IMR-90 (cell line): ENCODE results near the gene BET1L. TPM values are rescaled to one million over a fixed set of nuclear protein-coding genes. Genes with fewer than 3 reads are reported as not detected.

Experiments
- ATAC-seq: fragments of 200-7000 bp; cut with Tn5 transposase; 2 replicates; pipeline ENCODE4 v1.9.1; 2020; ENCODE audit warnings: low read depth, mild to moderate bottlenecking, moderate library complexity
- BruUV-seq: library from RNA; stranded (reverse); fragments of 400-500 nt; replicated peaks from 2 replicates; lab custom pipeline; 2021; lab: Mats Ljungman, UMichigan
- CTCF ChIA-PET: fragments of 300-600 bp; formaldehyde crosslinking; extraction: SDS; loops from one replicate; lab custom pipeline; 2021; ENCODE audit warnings: antibody characterized with exemption; lab: Yijun Ruan, JAX
- POLR2A ChIA-PET: fragments of 300-600 bp; sonication (Branson Sonifier 250); formaldehyde crosslinking; loops from one replicate; lab custom pipeline; 2022; ENCODE audit warnings: antibody characterized with exemption; ENCODE audit not compliant: unreplicated experiment; lab: Charles Lee
- DNase-seq: peaks from one replicate; pipeline ENCODE4 v3.0.0; 2013
- H2AFZ ChIP-seq: replicated peaks from 2 replicates; pipeline ENCODE3; 2013; ENCODE audit warnings: low read length, mild to moderate bottlenecking; ENCODE audit not compliant: poor library complexity
- H2AK5ac ChIP-seq: 2 replicates; pipeline ENCODE4 v1.6.1; 2013; ENCODE audit warnings: low read depth, low read length, inconsistent platforms
- H2AK9ac ChIP-seq: replicated peaks from 2 replicates; pipeline ENCODE3; 2013; ENCODE audit warnings: mild to moderate bottlenecking, low read depth, low read length, moderate library complexity; ENCODE audit not compliant: poor library complexity
- H2BK120ac ChIP-seq: 2 replicates; pipeline ENCODE4 v1.6.1; 2013; ENCODE audit warnings: low read depth, low read length, inconsistent platforms
- H2BK15ac ChIP-seq: 3 replicates; pipeline ENCODE4 v1.6.1; 2013; ENCODE audit warnings: low read depth, low read length, inconsistent platforms
- H2BK20ac ChIP-seq: 2 replicates; pipeline ENCODE4 v1.6.1; 2013; ENCODE audit warnings: low read depth, mild to moderate bottlenecking, inconsistent platforms, low read length, moderate library complexity
- H2BK5ac ChIP-seq: 2 replicates; pipeline ENCODE4 v1.6.1; 2013; ENCODE audit warnings: mild to moderate bottlenecking, low read depth, low read length, inconsistent platforms; ENCODE audit not compliant: poor library complexity, severe bottlenecking
- H3K14ac ChIP-seq: replicated peaks from 2 replicates; pipeline ENCODE4 v1.6.1; 2013; ENCODE audit warnings: low read depth, low read length, inconsistent platforms
- H3K18ac ChIP-seq: 2 replicates; pipeline ENCODE4 v1.6.1; 2013; ENCODE audit warnings: low read depth, low read length, control low read depth
- H3K23ac ChIP-seq: 2 replicates; pipeline ENCODE4 v1.6.1; 2013; ENCODE audit warnings: low read depth, low read length, inconsistent platforms
- H3K27ac ChIP-seq: 2 replicates; pipeline ENCODE4 v1.5.1; 2013; ENCODE audit warnings: mild to moderate bottlenecking, control low read depth, low read length; ENCODE audit not compliant: insufficient read depth
- H3K27me3 ChIP-seq: 2 replicates; pipeline ENCODE4 v1.6.1; 2013; ENCODE audit warnings: low read length; ENCODE audit not compliant: control insufficient read depth, insufficient read depth
- H3K36me3 ChIP-seq: 2 replicates; pipeline ENCODE4 v1.6.1; 2013; ENCODE audit warnings: low read length, mixed read lengths; ENCODE audit not compliant: control insufficient read depth, insufficient read depth
- H3K4ac ChIP-seq: 2 replicates; pipeline ENCODE4 v1.6.1; 2013; ENCODE audit warnings: low read depth, low read length, inconsistent platforms
- H3K4me1 ChIP-seq: 2 replicates; pipeline ENCODE4 v1.6.1; 2013; ENCODE audit warnings: low read length, mixed read lengths; ENCODE audit not compliant: control insufficient read depth, insufficient read depth
- H3K4me2 ChIP-seq: 2 replicates; pipeline ENCODE4 v1.6.1; 2013; ENCODE audit warnings: low read depth, mild to moderate bottlenecking, control low read depth, low read length, moderate library complexity
- H3K4me3 ChIP-seq: 2 replicates; pipeline ENCODE4 v1.5.1; 2013; ENCODE audit warnings: low read depth, mild to moderate bottlenecking, control low read depth, low read length, moderate library complexity; ENCODE audit not compliant: insufficient read depth
- H3K56ac ChIP-seq: 2 replicates; pipeline ENCODE4 v1.6.1; 2013; ENCODE audit warnings: low read length, inconsistent platforms; ENCODE audit not compliant: insufficient read depth; ENCODE audit errors: extremely low read depth
- H3K79me1 ChIP-seq, 2 experiments: 2 replicates each; pipeline ENCODE4 v1.6.1; 2013; ENCODE audit warnings: low read length in 2 of 2, inconsistent platforms in 1 of 2, low read depth in 1 of 2
- H3K9ac ChIP-seq: 2 replicates; pipeline ENCODE4 v1.6.1; 2013; ENCODE audit warnings: low read depth, low read length, control low read depth
- H3K9me1 ChIP-seq: 2 replicates; pipeline ENCODE4 v1.6.1; 2013; ENCODE audit warnings: low read length, inconsistent platforms; ENCODE audit not compliant: insufficient read depth
- H3K9me3 ChIP-seq: 2 replicates; pipeline ENCODE4 v1.6.1; 2013; ENCODE audit warnings: low read length; ENCODE audit not compliant: control insufficient read depth, insufficient read depth
- H4K20me1 ChIP-seq: 2 replicates; pipeline ENCODE4 v1.6.1; 2013; ENCODE audit warnings: low read length, inconsistent platforms; ENCODE audit not compliant: insufficient read depth
- H4K5ac ChIP-seq: 2 replicates; pipeline ENCODE4 v1.6.1; 2013; ENCODE audit warnings: mild to moderate bottlenecking, low read depth, low read length, control low read depth
- H4K8ac ChIP-seq, 2 experiments: 2 replicates each; pipeline ENCODE4 v1.6.1; 2013; ENCODE audit warnings: low read depth in 2 of 2, low read length in 2 of 2, control low read depth in 1 of 2, inconsistent platforms in 1 of 2
- H4K91ac ChIP-seq: 2 replicates; pipeline ENCODE4 v1.6.1; 2013; ENCODE audit warnings: low read depth, low read length, inconsistent platforms; ENCODE audit not compliant: insufficient read depth
- BHLHE40 ChIP-seq: fragments of 150-350 bp; IDR thresholded peaks from 2 replicates; pipeline ENCODE4 v1.6.1; 2016; ENCODE audit warnings: mild to moderate bottlenecking, low read depth, low read length
- CEBPB ChIP-seq: IDR thresholded peaks from 2 replicates; pipeline ENCODE4 v1.6.1; 2012; ENCODE audit warnings: low read depth, low read length, improper control_type of control experiment
- FOS ChIP-seq: fragments of 150-350 bp; IDR thresholded peaks from 2 replicates; pipeline ENCODE4 v1.6.1; 2016; ENCODE audit warnings: low read depth, low read length
- MAFK ChIP-seq: IDR thresholded peaks from 2 replicates; pipeline ENCODE4 v1.6.1; 2012; ENCODE audit warnings: low read depth, low read length, improper control_type of control experiment
- MAZ ChIP-seq: IDR thresholded peaks from 2 replicates; pipeline ENCODE4 v1.6.1; 2012; ENCODE audit warnings: low read depth, mild to moderate bottlenecking, low read length, improper control_type of control experiment, moderate library complexity, borderline replicate concordance
- MXI1 ChIP-seq: IDR thresholded peaks from 2 replicates; pipeline ENCODE4 v1.6.1; 2012; ENCODE audit warnings: low read depth, mild to moderate bottlenecking, low read length, moderate library complexity, borderline replicate concordance
- NFE2L2 ChIP-seq: fragments of 150-350 bp; IDR thresholded peaks from 2 replicates; pipeline ENCODE4 v1.6.1; 2016; ENCODE audit warnings: low read depth, mild to moderate bottlenecking, low read length
- POLR2A ChIP-seq: IDR thresholded peaks from 2 replicates; pipeline ENCODE4 v1.6.1; 2012; ENCODE audit warnings: mild to moderate bottlenecking, low read depth, low read length
- RAD21 ChIP-seq: IDR thresholded peaks from 2 replicates; pipeline ENCODE4 v1.6.1; 2012; ENCODE audit warnings: low read length, improper control_type of control experiment
- RCOR1 ChIP-seq: IDR thresholded peaks from 2 replicates; pipeline ENCODE4 v1.6.1; 2012; ENCODE audit warnings: mild to moderate bottlenecking, low read length, improper control_type of control experiment; ENCODE audit not compliant: insufficient replicate concordance
- SMC3 ChIP-seq: fragments of 150-350 bp; IDR thresholded peaks from 2 replicates; pipeline ENCODE4 v1.6.1; 2016; ENCODE audit warnings: low read depth, mild to moderate bottlenecking, antibody characterized with exemption, low read length, moderate library complexity
- WGBS, 2 experiments: methylation state at CpG; one replicate each; pipeline versions ENCODE4 v1.1.5 to v1.1.7; 2013; ENCODE audit warnings: missing lambda C conversion rate in 2 of 2; ENCODE audit not compliant: insufficient read length in 1 of 2; ENCODE audit errors: extremely low coverage in 2 of 2; 5-methylcytosine and 5-hydroxymethylcytosine counted together
- dilution Hi-C: fragments of 300-500 bp; cut with HindIII; formaldehyde crosslinking; loops from one replicate; pipeline ENCODE4 v1.14.3; 2018; ENCODE audit warnings: low sequenced_read_pairs; ENCODE audit not compliant: unreplicated experiment
- in situ Hi-C: fragments of 300-500 bp; cut with MboI; formaldehyde crosslinking; loops from 3 replicates; pipeline ENCODE4 v1.14.3; 2019; ENCODE audit warnings: low sequenced_read_pairs, inconsistent platforms, mixed read lengths
- intact Hi-C: fragments of 100-400 bp; cut with micrococcal nuclease; formaldehyde crosslinking; loops from 2 replicates; pipeline ENCODE4 v1.10.0; 2022
- polyA plus RNA-seq, 3 experiments: library from polyadenylated mRNA; depleted of rRNA; stranded (reverse); fragments of >200 nt; gene quantifications; 2 replicates each; pipeline ENCODE4 v1.2.3, GENCODE V29; 2012; ENCODE audit warnings: low replicate concordance in 1 of 3
- total RNA-seq: library from RNA; depleted of rRNA; stranded (reverse); fragments of >200 nt; gene quantifications from 2 replicates; pipeline ENCODE4 v1.2.3, GENCODE V29; 2012
- TF ChIP-seq, protein P1 (sequence below): fragments of 150-350 bp; IDR thresholded peaks from 2 replicates; pipeline ENCODE4 v1.6.1; 2016; ENCODE audit warnings: low read depth, mild to moderate bottlenecking, low read length, moderate library complexity, borderline replicate concordance

BET1L gene
- total and polyA plus RNA-seq, 2 of the 4 experiments (the other 2 are of a cell fraction), result 10.8 to 90.7 TPM

DNA sequence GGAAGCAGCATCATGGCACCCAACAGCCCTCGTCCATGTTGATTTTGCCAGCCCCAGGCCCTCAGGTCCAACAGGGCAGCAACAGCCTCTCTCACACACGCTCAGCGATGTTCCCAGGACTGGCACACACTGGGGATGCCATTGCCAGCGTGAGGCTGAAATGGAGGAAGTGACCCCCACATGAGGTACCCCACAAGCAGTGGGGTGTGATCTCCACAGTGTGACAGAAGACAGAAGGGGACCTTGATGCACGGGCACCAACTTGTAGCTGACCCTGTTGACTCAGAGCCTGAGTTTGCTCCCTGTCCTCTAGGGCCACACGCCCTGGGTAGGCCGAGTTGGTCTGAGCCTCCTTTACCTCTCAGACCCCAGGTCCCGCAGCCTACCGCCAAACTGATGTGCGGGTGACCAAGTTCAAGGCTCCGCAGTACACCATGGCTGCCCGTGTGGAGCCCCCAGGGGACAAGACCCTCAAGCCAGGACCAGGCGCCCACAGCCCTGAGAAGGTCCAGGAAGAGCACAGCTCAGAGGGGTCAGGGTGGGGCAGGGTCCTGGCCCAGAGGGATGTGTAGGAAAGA, 8.1 kb downstream of the BET1L start:
- POLR2A ChIA-PET, result interaction anchor here (0.6 kb wide), 1 partner anchor 31 kb away, joined by 3 read pairs; no protein-coding TSS in a partner anchor
- peaks cover 20% of the 10 kb centered on the region for H3K9me1 ChIP-seq
- no peak overlapping the region for H4K5ac ChIP-seq
- no peak overlapping the region for H3K23ac ChIP-seq
- TF ChIP-seq, protein P1, sequence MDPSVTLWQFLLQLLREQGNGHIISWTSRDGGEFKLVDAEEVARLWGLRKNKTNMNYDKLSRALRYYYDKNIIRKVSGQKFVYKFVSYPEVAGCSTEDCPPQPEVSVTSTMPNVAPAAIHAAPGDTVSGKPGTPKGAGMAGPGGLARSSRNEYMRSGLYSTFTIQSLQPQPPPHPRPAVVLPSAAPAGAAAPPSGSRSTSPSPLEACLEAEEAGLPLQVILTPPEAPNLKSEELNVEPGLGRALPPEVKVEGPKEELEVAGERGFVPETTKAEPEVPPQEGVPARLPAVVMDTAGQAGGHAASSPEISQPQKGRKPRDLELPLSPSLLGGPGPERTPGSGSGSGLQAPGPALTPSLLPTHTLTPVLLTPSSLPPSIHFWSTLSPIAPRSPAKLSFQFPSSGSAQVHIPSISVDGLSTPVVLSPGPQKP, result no peak
- TF ChIP-seq CEBPB (no peak), POLR2A (no peak), MAZ (no peak), RAD21 (no peak), RCOR1 (no peak), MAFK (no peak), NFE2L2 (no peak), BHLHE40 (no peak), SMC3 (no peak), MXI1 (no peak), FOS (no peak)
- H3K14ac ChIP-seq, result no peak overlapping the region
- H2AFZ ChIP-seq, result no peak overlapping the region
- CTCF ChIA-PET, result no interaction called here
- in situ Hi-C loops, result no loop called here
- H3K9me3 ChIP-seq, result no peaks in the 10 kb centered on the region
- dilution Hi-C loops, result no loop called here
- peaks cover 12 to 39% of the 10 kb centered on the region in 2 experiments; a peak in 3 of 4 replicates for H3K79me1 ChIP-seq
- H2BK20ac ChIP-seq, result no peak overlapping the region
- DNase-seq, result no peak
- peaks cover 28% of the 10 kb centered on the region for H3K36me3 ChIP-seq
- no peak overlapping the region for H2AK5ac ChIP-seq
- intact Hi-C loops, result no loop called here
- no peak overlapping the region for H2BK15ac ChIP-seq
- no peak overlapping the region for H2BK5ac ChIP-seq
- H3K4ac ChIP-seq, result no peak overlapping the region
- H3K4me2 ChIP-seq, result no peak overlapping the region
- no peak overlapping the region for H3K9ac ChIP-seq
- no peak; the same call in 1 of the 2 replicates for ATAC-seq
- H3K18ac ChIP-seq, result no peak overlapping the region
- peaks cover 32% of the 10 kb centered on the region for H4K20me1 ChIP-seq
- 80% methylated on average over 4 of the region's 13 CpGs; no CpG with 5 or more reads in 1 of the 2 experiments for WGBS, 2 experiments
- H2AK9ac ChIP-seq, result no peak overlapping the region
- H4K8ac ChIP-seq, result no peak overlapping the region
- no peak overlapping the region for H4K91ac ChIP-seq
- H3K4me3 ChIP-seq, result no peak overlapping the region
- no peak overlapping the region for H3K27ac ChIP-seq
- no peak overlapping the region for H3K56ac ChIP-seq
- H2BK120ac ChIP-seq, result no peak overlapping the region
- no peaks in the 10 kb centered on the region for H3K4me1 ChIP-seq
- BruUV-seq, result no TSS peak
- H3K27me3 ChIP-seq, result no peaks in the 10 kb centered on the region
